Measurements from ENCODE around the gene PIP5K1C. TPM values are rescaled to one million over a fixed set of nuclear protein-coding genes. Genes with fewer than 3 reads are reported as not detected.

Gene PIP5K1C
- total RNA-seq, 3 donors from 2014 or later (not counting 1 experiment from before 2014, with no cell fraction given): 35.0 to 49.2 (median 36.8) TPM

- Mint-ChIP-seq H3K27ac (no peak overlapping the region), H3K36me3 (no peaks in the 10 kb centered on the region), H3K9me3 (no peaks in the 10 kb centered on the region), H3K4me1 (peaks cover 25 to 28% of the 10 kb centered on the region in 2 donors), H3K27me3 (ENCODE audit: low read depth in 2 of 2) (no peaks in the 10 kb centered on the region), H3K4me3 (no peak overlapping the region)
- Histone ChIP-seq H3K27me3 (ENCODE audit: control insufficient read depth, insufficient read depth, low read length) (no peaks in the 10 kb centered on the region), H3K27ac (ENCODE audit: low read length) (no peak overlapping the region), H3K9me3 (ENCODE audit: control insufficient read depth, insufficient read depth, low read length) (no peaks in the 10 kb centered on the region), H3K4me3 (ENCODE audit: low read length) (no peak overlapping the region), H3K36me3 (ENCODE audit: control insufficient read depth, insufficient read depth, low read length) (peaks cover 8% of the 10 kb centered on the region), H3K4me1 (ENCODE audit: control insufficient read depth, insufficient read depth, low read length) (peaks cover 20% of the 10 kb centered on the region)
- DNase-seq: no peak
- 90% methylated on average over 8 of the region's 8 CpGs for WGBS (ENCODE audit: insufficient coverage)
- ATAC-seq: no peak
- no peak for TF ChIP-seq CTCF (IDR thresholded peaks at IDR 0.05)
- intact Hi-C loops (cut with micrococcal nuclease): no loop called here
Observed at GRCh38 chr19:3684817-3685410, 15.4 kb downstream of the PIP5K1C start.

GRCh38 chr19:3684054-3684816, 16.0 kb downstream of the PIP5K1C start:
- TF ChIP-seq CTCF (IDR thresholded peaks at IDR 0.05): no peak
- intact Hi-C loops (cut with micrococcal nuclease): no loop called here
- ATAC-seq (no peak), DNase-seq (no peak)
- Histone ChIP-seq H3K4me3 (ENCODE audit: low read length) (no peak overlapping the region), H3K27me3 (ENCODE audit: control insufficient read depth, insufficient read depth, low read length) (no peaks in the 10 kb centered on the region), H3K27ac (ENCODE audit: low read length) (no peak overlapping the region), H3K4me1 (ENCODE audit: control insufficient read depth, insufficient read depth, low read length) (peaks cover 20% of the 10 kb centered on the region), H3K36me3 (ENCODE audit: control insufficient read depth, insufficient read depth, low read length) (peaks cover 8% of the 10 kb centered on the region), H3K9me3 (ENCODE audit: control insufficient read depth, insufficient read depth, low read length) (no peaks in the 10 kb centered on the region)
- WGBS (ENCODE audit: insufficient coverage): 87% methylated on average over 23 of the region's 23 CpGs
- Mint-ChIP-seq H3K4me1 (peaks cover 27 to 31% of the 10 kb centered on the region in 2 donors), H3K36me3 (no peaks in the 10 kb centered on the region), H3K9me3 (no peaks in the 10 kb centered on the region), H3K27ac (no peak overlapping the region), H3K4me3 (no peak overlapping the region), H3K27me3 (ENCODE audit: low read depth in 2 of 2) (no peaks in the 10 kb centered on the region)

DNA sequence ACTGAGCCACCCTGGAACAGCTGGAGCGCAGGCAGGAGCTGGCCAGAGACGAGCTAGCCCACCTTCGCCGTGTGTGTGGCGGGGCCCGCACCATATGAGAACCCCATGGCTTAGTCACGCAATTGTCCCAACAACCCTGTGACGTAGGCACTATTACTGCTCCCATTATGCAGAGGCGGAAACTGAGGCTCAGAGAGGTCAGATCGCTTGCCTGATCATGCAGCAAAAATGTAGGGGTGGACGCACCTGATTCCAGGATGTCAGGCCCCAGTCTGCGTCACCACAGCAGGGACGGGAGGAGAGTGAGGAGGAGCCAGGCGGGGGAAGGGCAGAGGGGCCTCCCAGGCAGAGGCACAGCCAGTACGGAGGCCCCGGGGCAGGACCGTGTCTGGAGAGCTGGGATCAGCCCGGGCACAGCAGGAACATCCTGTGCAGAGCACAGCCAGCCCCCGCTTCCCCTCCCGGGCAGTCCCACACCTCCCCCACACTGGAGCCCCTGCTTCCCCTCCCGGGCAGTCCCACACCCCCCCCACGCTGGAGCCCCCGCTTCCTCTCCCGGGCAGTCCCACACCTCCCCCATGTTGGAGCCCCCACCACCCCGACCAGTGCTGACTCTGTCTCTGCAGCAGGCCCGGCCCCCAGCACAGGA, 16.7 kb downstream of the PIP5K1C start:
- Mint-ChIP-seq H3K9me3 (no peaks in the 10 kb centered on the region), H3K36me3 (no peaks in the 10 kb centered on the region), H3K4me3 (no peak overlapping the region), H3K27ac (no peak overlapping the region), H3K27me3 (ENCODE audit: low read depth in 2 of 2) (no peaks in the 10 kb centered on the region), H3K4me1 (peaks cover 27 to 28% of the 10 kb centered on the region in 2 donors)
- Histone ChIP-seq H3K9me3 (ENCODE audit: control insufficient read depth, insufficient read depth, low read length) (no peaks in the 10 kb centered on the region), H3K4me3 (ENCODE audit: low read length) (no peak overlapping the region), H3K27me3 (ENCODE audit: control insufficient read depth, insufficient read depth, low read length) (no peaks in the 10 kb centered on the region), H3K27ac (ENCODE audit: low read length) (no peak overlapping the region), H3K4me1 (ENCODE audit: control insufficient read depth, insufficient read depth, low read length) (peaks cover 18% of the 10 kb centered on the region), H3K36me3 (ENCODE audit: control insufficient read depth, insufficient read depth, low read length) (peaks cover 8% of the 10 kb centered on the region)
- DNase-seq: no peak
- 73% methylated on average over 24 of the region's 26 CpGs for WGBS (ENCODE audit: insufficient coverage)
- no peak for ATAC-seq
- intact Hi-C loops (cut with micrococcal nuclease): no loop called here
- no peak for TF ChIP-seq CTCF (IDR thresholded peaks at IDR 0.05)
